MCF 10A (cell line): ENCODE measurements around the gene CLDN25. TPM values are rescaled to one million over a fixed set of nuclear protein-coding genes. Genes with fewer than 3 reads are reported as not detected.
"Not testable (repeated sequence)": the region's sequence is repeated elsewhere in the genome, so short reads cannot be mapped to it uniquely, and the experiment has no call there.

Experiments
- BruUV-seq: library from RNA; stranded (reverse); fragments of 400-500 nt; replicated peaks from 2 replicates; lab custom pipeline; 2021; lab: Mats Ljungman, UMichigan
- CTCF ChIA-PET: fragments of 300-600 bp; sonication (Branson Sonifier 250); formaldehyde crosslinking; extraction: SDS; loops from one replicate; lab custom pipeline; 2021; ENCODE audit warnings: antibody characterized with exemption, inconsistent platforms; lab: Yijun Ruan, JAX
- POLR2A ChIA-PET: fragments of 300-600, 350-650 bp; sonication (Branson Sonifier 250); formaldehyde crosslinking; extraction: SDS; loops from one replicate; lab custom pipeline; 2020; ENCODE audit warnings: antibody characterized with exemption, inconsistent platforms; lab: Yijun Ruan, JAX
- DNase-seq: peaks from one replicate; pipeline ENCODE4 v3.0.0-alpha.2; 2018; ENCODE audit not compliant: unreplicated experiment
- H3K27ac Mint-ChIP-seq: one replicate; pipeline ENCODE4 v1.8.0; 2022; ENCODE audit warnings: mild to moderate bottlenecking, low read depth, mixed read lengths; ENCODE audit not compliant: unreplicated experiment
- H3K27me3 Mint-ChIP-seq: one replicate; pipeline ENCODE4 v1.8.0; 2022; ENCODE audit warnings: mixed read lengths; ENCODE audit not compliant: insufficient read depth, unreplicated experiment
- H3K36me3 Mint-ChIP-seq: one replicate; pipeline ENCODE4 v1.8.0; 2022; ENCODE audit warnings: mild to moderate bottlenecking, moderate library complexity, mixed read lengths; ENCODE audit not compliant: insufficient read depth, unreplicated experiment
- H3K4me1 Mint-ChIP-seq: one replicate; pipeline ENCODE4 v1.8.0; 2022; ENCODE audit warnings: mixed read lengths; ENCODE audit not compliant: insufficient read depth, unreplicated experiment
- H3K4me3 Mint-ChIP-seq: one replicate; pipeline ENCODE4 v1.8.0; 2022; ENCODE audit warnings: mild to moderate bottlenecking, moderate library complexity, mixed read lengths; ENCODE audit not compliant: unreplicated experiment
- H3K9me3 Mint-ChIP-seq: one replicate; pipeline ENCODE4 v1.8.0; 2022; ENCODE audit warnings: mixed read lengths; ENCODE audit not compliant: unreplicated experiment
- intact Hi-C: fragments of 100-400 bp; cut with micrococcal nuclease; formaldehyde crosslinking; loops from 2 replicates; pipeline ENCODE4 v1.14.1; 2022
- total RNA-seq: library from RNA; stranded (reverse); gene quantifications from 2 replicates; pipeline ENCODE4 v1.2.3, GENCODE V29; 2022
- TF ChIP-seq, protein P1 (sequence below): fragments of 200-600 bp; IDR thresholded peaks from one replicate; pipeline ENCODE4 v1.8.0; 2022; ENCODE audit warnings: antibody characterized with exemption, mild to moderate bottlenecking; ENCODE audit not compliant: unreplicated experiment

CLDN25 gene
- total RNA-seq, 1 experiment from 2014 or later: not detected

GRCh38 chr11:113736323-113736722 is 43.3 kb upstream of the CLDN25 start:
- Mint-ChIP-seq H3K27ac (no peak overlapping the region), H3K36me3 (peaks cover 67% of the 10 kb centered on the region), H3K4me1 (no peaks in the 10 kb centered on the region), H3K4me3 (no peak overlapping the region), H3K27me3 (no peaks in the 10 kb centered on the region), H3K9me3 (no peaks in the 10 kb centered on the region)
- BruUV-seq: no TSS peak
- CTCF ChIA-PET: interaction anchor here (0.5 kb wide), 2 partner anchors 9 to 205 kb away, joined by 3 to 6 read pairs; no protein-coding TSS in a partner anchor
- DNase-seq: no peak
- intact Hi-C loops: loop anchor here (10.0 kb wide), 2 partner anchors 242 to 362 kb away; no protein-coding TSS in a partner anchor
- TF ChIP-seq, protein P1, sequence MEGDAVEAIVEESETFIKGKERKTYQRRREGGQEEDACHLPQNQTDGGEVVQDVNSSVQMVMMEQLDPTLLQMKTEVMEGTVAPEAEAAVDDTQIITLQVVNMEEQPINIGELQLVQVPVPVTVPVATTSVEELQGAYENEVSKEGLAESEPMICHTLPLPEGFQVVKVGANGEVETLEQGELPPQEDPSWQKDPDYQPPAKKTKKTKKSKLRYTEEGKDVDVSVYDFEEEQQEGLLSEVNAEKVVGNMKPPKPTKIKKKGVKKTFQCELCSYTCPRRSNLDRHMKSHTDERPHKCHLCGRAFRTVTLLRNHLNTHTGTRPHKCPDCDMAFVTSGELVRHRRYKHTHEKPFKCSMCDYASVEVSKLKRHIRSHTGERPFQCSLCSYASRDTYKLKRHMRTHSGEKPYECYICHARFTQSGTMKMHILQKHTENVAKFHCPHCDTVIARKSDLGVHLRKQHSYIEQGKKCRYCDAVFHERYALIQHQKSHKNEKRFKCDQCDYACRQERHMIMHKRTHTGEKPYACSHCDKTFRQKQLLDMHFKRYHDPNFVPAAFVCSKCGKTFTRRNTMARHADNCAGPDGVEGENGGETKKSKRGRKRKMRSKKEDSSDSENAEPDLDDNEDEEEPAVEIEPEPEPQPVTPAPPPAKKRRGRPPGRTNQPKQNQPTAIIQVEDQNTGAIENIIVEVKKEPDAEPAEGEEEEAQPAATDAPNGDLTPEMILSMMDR: no peak
- POLR2A ChIA-PET: no interaction called here

DNA sequence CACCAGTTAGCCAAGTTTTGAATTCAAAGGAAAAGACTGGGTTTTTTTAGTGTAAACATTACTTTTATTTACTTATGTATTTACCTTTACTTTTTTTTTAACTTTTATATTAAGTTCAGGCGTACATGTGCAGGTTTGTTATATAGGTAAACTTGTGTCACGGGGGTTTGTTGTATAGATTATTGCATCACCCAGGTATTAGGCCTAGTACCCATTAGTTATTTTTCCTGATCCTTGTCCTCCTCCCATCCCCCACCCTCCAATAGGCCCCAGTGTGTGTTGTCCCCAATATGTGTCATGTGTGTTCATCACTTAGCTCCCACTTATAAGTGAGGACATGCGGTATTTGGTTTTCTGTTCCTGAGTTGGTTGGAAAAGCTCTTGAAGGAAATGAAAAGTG is 26.7 kb upstream of the CLDN25 start:
- BruUV-seq: no TSS peak
- Mint-ChIP-seq H3K9me3 (no peaks in the 10 kb centered on the region), H3K4me3 (no peak overlapping the region), H3K36me3 (peaks cover 81% of the 10 kb centered on the region), H3K27ac (no peak overlapping the region), H3K4me1 (no peaks in the 10 kb centered on the region), H3K27me3 (no peaks in the 10 kb centered on the region)
- CTCF ChIA-PET: interaction anchor here (0.5 to 1.6 kb wide), 2 partner anchors 9 to 23 kb away, joined by 3 to 6 read pairs; no protein-coding TSS in a partner anchor
- intact Hi-C loops: no loop called here
- TF ChIP-seq, protein P1: no peak
- POLR2A ChIA-PET: interaction anchor here (1.4 kb wide), 1 partner anchor 8 kb away, joined by 3 read pairs; no protein-coding TSS in a partner anchor
- no peak for DNase-seq

- ChIA-PET CTCF (interaction anchor here (1.3 to 1.5 kb wide), 2 partner anchors 36 to 227 kb away, joined by 3 to 5 read pairs; no protein-coding TSS in a partner anchor), POLR2A (no interaction called here)
- H3K9me3 Mint-ChIP-seq: peaks cover 7% of the 10 kb centered on the region
- H3K4me3 Mint-ChIP-seq: no peak overlapping the region
- TF ChIP-seq, protein P1: no peak
- intact Hi-C loops: no loop called here
- H3K4me1 Mint-ChIP-seq: no peaks in the 10 kb centered on the region
- BruUV-seq: no TSS peak
- no peak for DNase-seq
- H3K27ac Mint-ChIP-seq: no peak overlapping the region
- H3K27me3 Mint-ChIP-seq: no peaks in the 10 kb centered on the region
- H3K36me3 Mint-ChIP-seq: peaks cover 69% of the 10 kb centered on the region
Measured at GRCh38 chr11:113760241-113760640, 19.4 kb upstream of the CLDN25 start.

DNA sequence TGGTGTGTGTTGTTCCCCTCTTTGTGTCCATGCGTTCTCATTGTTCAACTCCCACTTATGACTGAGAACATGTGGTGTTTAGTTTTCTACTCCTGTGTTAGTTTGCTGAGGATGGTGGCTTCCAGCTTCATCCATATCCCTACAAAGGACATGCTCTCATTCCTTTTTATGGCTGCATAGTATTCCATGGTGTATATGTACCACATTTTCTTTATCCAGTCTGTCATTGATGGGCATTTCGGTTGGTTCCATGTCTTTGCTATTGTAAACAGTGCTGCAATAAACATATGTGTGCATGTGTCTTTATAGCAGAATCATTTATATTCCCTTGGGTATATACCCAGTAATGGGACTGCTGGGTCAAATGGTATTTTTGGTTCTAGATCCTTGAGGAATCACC is 16.6 kb upstream of the CLDN25 start:
- H3K27me3 Mint-ChIP-seq, intact Hi-C loops, H3K9me3 Mint-ChIP-seq, CTCF ChIA-PET, H3K4me3 Mint-ChIP-seq, DNase-seq, H3K4me1 Mint-ChIP-seq, BruUV-seq, H3K27ac Mint-ChIP-seq: not testable (repeated sequence)
- POLR2A ChIA-PET: interaction anchor here (1.4 kb wide), 1 partner anchor 10 kb away, joined by 3 read pairs; the partner anchor contains the start of gene ZW10
- H3K36me3 Mint-ChIP-seq: peaks cover 52% of the 10 kb centered on the region
